ENCODE measurements around the gene RAP1B. TPM values are rescaled to one million over a fixed set of nuclear protein-coding genes. Genes with fewer than 3 reads are reported as not detected.
A peak's percentile ranks its signal among the peaks of the same experiment; 100 is the strongest.

Gene RAP1B
- total and polyA plus RNA-seq, 9 of the 15 experiments (the other 6 are each of a cell fraction or from before 2014, with no cell fraction given) = 107 to 309 (median 170) TPM

DNA sequence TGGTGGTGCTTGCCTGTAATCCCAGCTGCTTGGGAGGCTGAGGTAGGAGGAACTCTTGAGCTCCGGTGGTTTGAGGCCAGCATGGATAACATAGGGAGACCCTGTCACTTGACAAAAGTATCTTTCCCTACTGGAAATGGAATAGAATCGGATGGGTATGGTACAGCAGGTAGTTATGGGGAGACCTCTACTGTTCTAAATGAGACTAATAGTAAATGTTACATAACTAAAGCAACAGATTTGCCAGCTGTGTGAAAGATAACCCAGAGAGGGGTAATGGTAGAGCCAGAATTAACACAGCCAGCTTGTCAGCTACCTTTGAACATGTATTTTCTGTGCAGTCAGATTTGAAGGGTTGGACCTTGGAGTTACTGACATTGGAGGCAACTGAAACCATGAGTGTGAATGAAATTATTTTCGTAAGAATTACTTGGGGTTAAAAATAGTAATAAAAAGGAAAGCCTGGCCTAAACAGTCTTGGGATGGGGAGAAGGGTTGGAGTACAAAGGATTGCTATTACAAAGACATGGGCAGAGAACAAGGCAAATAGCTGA is 54.4 kb downstream of the RAP1B start (continued):
- TF ChIP-seq MYBL2 (IDR thresholded peaks at IDR 0.05; ENCODE audit: low read depth) = no peak
- TF ChIP-seq MYBL2 (CRISPR knock-in tag; IDR thresholded peaks at IDR 0.05; ENCODE audit: borderline replicate concordance) = no peak
- TF ChIP-seq POLR2A (conservative IDR thresholded peaks at IDR 0.05) = peak; percentile 7
- TF ChIP-seq POLR2G (IDR thresholded peaks at IDR 0.05; ENCODE audit: low read depth, low read length) = no peak
- no peak for TF ChIP-seq EZH2 (IDR thresholded peaks at IDR 0.05; ENCODE audit: borderline replicate concordance, low read depth, low read length)
- TF ChIP-seq GTF2F1 (IDR thresholded peaks at IDR 0.05; ENCODE audit: low read depth, low read length) = no peak
- no peak for TF ChIP-seq HMG20B (CRISPR knock-in tag; IDR thresholded peaks at IDR 0.05)
- TF ChIP-seq PHF21A (IDR thresholded peaks at IDR 0.05; ENCODE audit: borderline replicate concordance, low read depth) = no peak
- TF ChIP-seq NONO (IDR thresholded peaks at IDR 0.05; ENCODE audit: low read depth in 2 of 2, low read length in 1 of 2) = no peak
- TF ChIP-seq, protein P1, sequence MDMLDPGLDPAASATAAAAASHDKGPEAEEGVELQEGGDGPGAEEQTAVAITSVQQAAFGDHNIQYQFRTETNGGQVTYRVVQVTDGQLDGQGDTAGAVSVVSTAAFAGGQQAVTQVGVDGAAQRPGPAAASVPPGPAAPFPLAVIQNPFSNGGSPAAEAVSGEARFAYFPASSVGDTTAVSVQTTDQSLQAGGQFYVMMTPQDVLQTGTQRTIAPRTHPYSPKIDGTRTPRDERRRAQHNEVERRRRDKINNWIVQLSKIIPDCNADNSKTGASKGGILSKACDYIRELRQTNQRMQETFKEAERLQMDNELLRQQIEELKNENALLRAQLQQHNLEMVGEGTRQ (CRISPR knock-in tag; IDR thresholded peaks at IDR 0.05) = no peak
- TF ChIP-seq RAD21 (CRISPR knock-in tag; conservative IDR thresholded peaks at IDR 0.05 in 1 of 2, IDR thresholded peaks at IDR 0.05 in 1 of 2) = peak; percentile 20 to 58; a peak in 3 of 4 replicates
- TF ChIP-seq, protein P2, sequence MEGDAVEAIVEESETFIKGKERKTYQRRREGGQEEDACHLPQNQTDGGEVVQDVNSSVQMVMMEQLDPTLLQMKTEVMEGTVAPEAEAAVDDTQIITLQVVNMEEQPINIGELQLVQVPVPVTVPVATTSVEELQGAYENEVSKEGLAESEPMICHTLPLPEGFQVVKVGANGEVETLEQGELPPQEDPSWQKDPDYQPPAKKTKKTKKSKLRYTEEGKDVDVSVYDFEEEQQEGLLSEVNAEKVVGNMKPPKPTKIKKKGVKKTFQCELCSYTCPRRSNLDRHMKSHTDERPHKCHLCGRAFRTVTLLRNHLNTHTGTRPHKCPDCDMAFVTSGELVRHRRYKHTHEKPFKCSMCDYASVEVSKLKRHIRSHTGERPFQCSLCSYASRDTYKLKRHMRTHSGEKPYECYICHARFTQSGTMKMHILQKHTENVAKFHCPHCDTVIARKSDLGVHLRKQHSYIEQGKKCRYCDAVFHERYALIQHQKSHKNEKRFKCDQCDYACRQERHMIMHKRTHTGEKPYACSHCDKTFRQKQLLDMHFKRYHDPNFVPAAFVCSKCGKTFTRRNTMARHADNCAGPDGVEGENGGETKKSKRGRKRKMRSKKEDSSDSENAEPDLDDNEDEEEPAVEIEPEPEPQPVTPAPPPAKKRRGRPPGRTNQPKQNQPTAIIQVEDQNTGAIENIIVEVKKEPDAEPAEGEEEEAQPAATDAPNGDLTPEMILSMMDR (IDR thresholded peaks at IDR 0.05 in 2 of 3, conservative IDR thresholded peaks at IDR 0.05 in 1 of 3; ENCODE audit: insufficient read depth in 2 of 3, low read depth in 1 of 3, low read length in 3 of 3) = peak in 2 of 3 experiments; percentile 17 to 42; a peak in 3 of 6 replicates
- TF ChIP-seq JUN (IDR thresholded peaks at IDR 0.05; ENCODE audit: borderline replicate concordance, low read depth, low read length) = no peak
- TF ChIP-seq JUN (CRISPR knock-in tag; IDR thresholded peaks at IDR 0.05; ENCODE audit: borderline replicate concordance) = no peak
- TF ChIP-seq POLR2AphosphoS2 (IDR thresholded peaks at IDR 0.05; ENCODE audit: low read length) = 0 out of 2 replicates have a peak, but pooled peaks have one; percentile 52
- TF ChIP-seq POLR2H (tag; IDR thresholded peaks at IDR 0.05; ENCODE audit: low read depth) = 0 out of 2 replicates have a peak, but pooled peaks have one; percentile 18

Measured in K562 (cell line).